MCF 10A (cell line): Measurements from ENCODE around the gene RCAN3. TPM values are rescaled to one million over a fixed set of nuclear protein-coding genes. Genes with fewer than 3 reads are reported as not detected.

Source experiments
- BruUV-seq: library from RNA; stranded (reverse); fragments of 400-500 nt; replicated peaks from 2 replicates; lab custom pipeline; 2021; lab: Mats Ljungman, UMichigan
- CTCF ChIA-PET: fragments of 300-600 bp; sonication (Branson Sonifier 250); formaldehyde crosslinking; extraction: SDS; loops from one replicate; lab custom pipeline; 2021; ENCODE audit warnings: antibody characterized with exemption, inconsistent platforms; lab: Yijun Ruan, JAX
- POLR2A ChIA-PET: fragments of 300-600, 350-650 bp; sonication (Branson Sonifier 250); formaldehyde crosslinking; extraction: SDS; loops from one replicate; lab custom pipeline; 2020; ENCODE audit warnings: antibody characterized with exemption, inconsistent platforms; lab: Yijun Ruan, JAX
- DNase-seq: peaks from one replicate; pipeline ENCODE4 v3.0.0-alpha.2; 2018; ENCODE audit not compliant: unreplicated experiment
- H3K27ac Mint-ChIP-seq: one replicate; pipeline ENCODE4 v1.8.0; 2022; ENCODE audit warnings: mild to moderate bottlenecking, low read depth, mixed read lengths; ENCODE audit not compliant: unreplicated experiment
- H3K27me3 Mint-ChIP-seq: one replicate; pipeline ENCODE4 v1.8.0; 2022; ENCODE audit warnings: mixed read lengths; ENCODE audit not compliant: insufficient read depth, unreplicated experiment
- H3K36me3 Mint-ChIP-seq: one replicate; pipeline ENCODE4 v1.8.0; 2022; ENCODE audit warnings: mild to moderate bottlenecking, moderate library complexity, mixed read lengths; ENCODE audit not compliant: insufficient read depth, unreplicated experiment
- H3K4me1 Mint-ChIP-seq: one replicate; pipeline ENCODE4 v1.8.0; 2022; ENCODE audit warnings: mixed read lengths; ENCODE audit not compliant: insufficient read depth, unreplicated experiment
- H3K4me3 Mint-ChIP-seq: one replicate; pipeline ENCODE4 v1.8.0; 2022; ENCODE audit warnings: mild to moderate bottlenecking, moderate library complexity, mixed read lengths; ENCODE audit not compliant: unreplicated experiment
- H3K9me3 Mint-ChIP-seq: one replicate; pipeline ENCODE4 v1.8.0; 2022; ENCODE audit warnings: mixed read lengths; ENCODE audit not compliant: unreplicated experiment
- intact Hi-C: fragments of 100-400 bp; cut with micrococcal nuclease; formaldehyde crosslinking; loops from 2 replicates; pipeline ENCODE4 v1.14.1; 2022
- total RNA-seq: library from RNA; stranded (reverse); gene quantifications from 2 replicates; pipeline ENCODE4 v1.2.3, GENCODE V29; 2022
- TF ChIP-seq, protein P1 (sequence below): fragments of 200-600 bp; IDR thresholded peaks from one replicate; pipeline ENCODE4 v1.8.0; 2022; ENCODE audit warnings: antibody characterized with exemption, mild to moderate bottlenecking; ENCODE audit not compliant: unreplicated experiment

Gene RCAN3
- total RNA-seq, 1 experiment from 2014 or later = 6.1 TPM

DNA sequence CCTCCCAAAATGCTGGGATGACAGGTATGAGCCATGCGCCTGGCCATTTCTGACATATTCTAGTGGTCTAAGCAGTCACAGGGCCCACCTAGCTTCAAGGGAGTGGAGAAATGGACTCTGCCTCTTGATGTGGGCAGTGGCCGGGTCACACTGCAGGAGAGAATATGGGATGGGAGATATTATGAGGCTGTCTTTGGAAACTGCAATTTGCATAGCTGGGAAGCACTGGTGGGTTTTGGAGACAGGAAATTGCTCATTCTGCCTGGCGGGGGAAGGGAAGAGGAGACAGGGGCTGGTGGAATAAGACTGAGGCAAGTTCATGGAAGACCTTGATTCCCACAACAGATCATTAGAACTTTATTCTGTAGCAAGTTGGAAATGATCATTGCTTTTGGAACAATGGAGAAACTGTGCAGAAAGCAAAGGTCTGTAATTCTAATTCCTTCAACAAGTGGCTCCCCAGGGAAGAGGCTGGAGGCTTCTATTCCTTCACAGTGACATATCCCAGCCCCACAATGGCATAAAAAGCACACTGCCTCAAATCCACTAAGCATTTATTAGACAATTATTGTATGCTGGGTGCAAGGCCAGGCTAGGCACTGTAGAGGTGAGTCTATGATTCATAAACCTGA lies 63.7 kb downstream of the RCAN3 start:
- Mint-ChIP-seq H3K36me3 (no peaks in the 10 kb centered on the region), H3K4me3 (no peak overlapping the region), H3K9me3 (no peaks in the 10 kb centered on the region), H3K4me1 (peaks cover 10% of the 10 kb centered on the region), H3K27ac (no peak overlapping the region), H3K27me3 (no peaks in the 10 kb centered on the region)
- BruUV-seq = no TSS peak
- TF ChIP-seq, protein P1, sequence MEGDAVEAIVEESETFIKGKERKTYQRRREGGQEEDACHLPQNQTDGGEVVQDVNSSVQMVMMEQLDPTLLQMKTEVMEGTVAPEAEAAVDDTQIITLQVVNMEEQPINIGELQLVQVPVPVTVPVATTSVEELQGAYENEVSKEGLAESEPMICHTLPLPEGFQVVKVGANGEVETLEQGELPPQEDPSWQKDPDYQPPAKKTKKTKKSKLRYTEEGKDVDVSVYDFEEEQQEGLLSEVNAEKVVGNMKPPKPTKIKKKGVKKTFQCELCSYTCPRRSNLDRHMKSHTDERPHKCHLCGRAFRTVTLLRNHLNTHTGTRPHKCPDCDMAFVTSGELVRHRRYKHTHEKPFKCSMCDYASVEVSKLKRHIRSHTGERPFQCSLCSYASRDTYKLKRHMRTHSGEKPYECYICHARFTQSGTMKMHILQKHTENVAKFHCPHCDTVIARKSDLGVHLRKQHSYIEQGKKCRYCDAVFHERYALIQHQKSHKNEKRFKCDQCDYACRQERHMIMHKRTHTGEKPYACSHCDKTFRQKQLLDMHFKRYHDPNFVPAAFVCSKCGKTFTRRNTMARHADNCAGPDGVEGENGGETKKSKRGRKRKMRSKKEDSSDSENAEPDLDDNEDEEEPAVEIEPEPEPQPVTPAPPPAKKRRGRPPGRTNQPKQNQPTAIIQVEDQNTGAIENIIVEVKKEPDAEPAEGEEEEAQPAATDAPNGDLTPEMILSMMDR = no peak
- CTCF ChIA-PET = no interaction called here
- POLR2A ChIA-PET = no interaction called here
- intact Hi-C loops = no loop called here
- no peak for DNase-seq

DNA sequence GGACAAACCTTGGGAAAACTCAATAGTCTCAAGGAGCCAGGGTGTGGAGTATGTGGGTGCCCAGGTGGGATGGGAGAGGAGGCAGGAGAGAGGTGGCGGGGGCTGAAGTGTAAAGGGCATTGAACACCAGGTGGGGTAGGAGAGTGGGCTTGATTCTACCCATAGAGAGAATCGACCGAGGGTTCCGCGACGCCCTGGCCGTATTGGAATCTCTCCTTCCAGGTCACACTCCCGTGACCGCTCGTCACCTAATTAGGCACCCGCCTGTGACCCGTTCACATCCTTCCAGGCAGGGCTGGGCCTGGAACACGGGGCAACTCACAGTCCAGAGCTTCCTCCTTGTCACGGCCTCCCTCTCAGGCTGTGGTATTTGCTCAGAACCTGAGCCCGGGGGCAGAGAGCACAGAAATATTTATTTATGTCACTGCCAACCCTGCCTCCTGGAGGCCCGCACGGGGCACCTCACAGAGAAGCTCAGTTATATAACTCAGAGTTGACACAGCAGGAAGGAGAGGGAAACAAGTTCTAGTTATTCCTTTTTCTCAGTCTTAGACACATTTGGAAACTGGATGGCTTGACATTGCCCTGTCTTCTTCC lies 65.3 kb downstream of the RCAN3 start:
- intact Hi-C loops = no loop called here
- no peak overlapping the region for H3K4me3 Mint-ChIP-seq
- peak overlapping the region; percentile 28 for H3K27ac Mint-ChIP-seq
- TF ChIP-seq, protein P1 = no peak
- H3K27me3 Mint-ChIP-seq = no peaks in the 10 kb centered on the region
- H3K9me3 Mint-ChIP-seq = no peaks in the 10 kb centered on the region
- DNase-seq = peak; percentile 19
- no TSS peak for BruUV-seq
- ChIA-PET CTCF (interaction anchor here (0.7 kb wide), 1 partner anchor 21 kb away, joined by 3 read pairs; no protein-coding TSS in a partner anchor), POLR2A (no interaction called here)
- H3K36me3 Mint-ChIP-seq = no peaks in the 10 kb centered on the region
- H3K4me1 Mint-ChIP-seq = peaks cover 2% of the 10 kb centered on the region

DNA sequence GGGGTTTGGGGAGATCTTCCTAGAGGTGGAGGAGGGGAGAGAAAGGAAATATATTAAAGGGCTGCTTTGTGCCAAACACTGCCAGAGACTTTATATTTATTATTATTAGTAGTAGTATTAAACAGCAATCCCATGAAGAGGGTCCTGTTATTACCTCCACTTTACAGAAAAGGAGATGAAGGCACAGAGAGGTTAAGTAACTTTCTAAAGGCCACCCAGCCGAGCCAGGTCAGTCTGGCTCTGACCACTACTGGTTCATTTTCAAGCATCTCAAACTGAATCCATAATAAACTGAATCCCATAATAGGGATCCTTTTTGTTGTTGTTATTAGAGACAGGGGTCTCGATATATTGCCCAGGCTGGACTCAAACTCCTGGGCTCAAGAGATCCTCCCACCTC lies 65.8 kb downstream of the RCAN3 start:
- no peak overlapping the region for H3K4me3 Mint-ChIP-seq
- H3K36me3 Mint-ChIP-seq = no peaks in the 10 kb centered on the region
- ChIA-PET POLR2A (no interaction called here), CTCF (interaction anchor here (0.7 kb wide), 1 partner anchor 20 kb away, joined by 3 read pairs; no protein-coding TSS in a partner anchor)
- no TSS peak for BruUV-seq
- no peaks in the 10 kb centered on the region for H3K4me1 Mint-ChIP-seq
- no peaks in the 10 kb centered on the region for H3K27me3 Mint-ChIP-seq
- TF ChIP-seq, protein P1 = no peak
- intact Hi-C loops = no loop called here
- H3K9me3 Mint-ChIP-seq = no peaks in the 10 kb centered on the region
- DNase-seq = no peak
- H3K27ac Mint-ChIP-seq = no peak overlapping the region

DNA sequence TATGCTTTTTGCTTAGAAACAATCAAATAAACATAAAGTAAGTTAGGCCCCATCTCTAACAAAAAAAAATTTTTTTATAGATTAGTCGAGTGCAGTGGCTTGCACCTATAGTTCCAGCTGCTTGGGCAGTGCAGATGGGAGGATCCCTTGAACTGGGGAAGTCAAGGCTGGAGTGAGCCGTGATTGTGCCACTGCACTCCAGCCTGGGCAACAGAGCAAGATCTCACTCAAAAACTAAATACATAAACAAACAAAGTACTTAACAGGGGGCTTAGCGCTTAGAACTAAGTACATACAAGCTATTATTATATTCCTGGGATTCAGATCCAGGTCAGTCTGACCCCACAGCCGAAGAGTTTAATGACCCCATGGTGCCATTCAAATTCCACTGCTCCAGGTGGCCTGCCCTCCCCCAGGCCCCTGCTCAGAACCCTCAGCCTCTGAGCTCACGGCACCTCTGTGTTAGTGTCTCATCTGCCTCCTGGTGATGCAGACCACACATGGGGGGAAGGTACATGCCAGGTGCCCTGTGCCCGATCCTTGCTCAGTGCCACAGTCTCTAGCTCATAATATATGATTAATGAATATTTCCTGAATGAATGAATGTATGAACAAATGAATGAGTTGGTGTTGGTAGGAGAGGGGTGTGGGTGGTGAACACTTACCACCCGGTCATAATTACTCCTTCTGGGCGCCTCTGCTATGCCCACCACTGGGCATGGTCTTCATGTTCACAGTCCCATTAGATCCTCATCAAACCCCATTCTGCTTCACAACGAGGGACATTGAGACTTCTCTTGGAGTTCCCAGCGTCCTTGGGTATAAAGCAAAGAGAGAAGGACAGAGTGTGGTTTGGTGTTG lies 67.9 kb downstream of the RCAN3 start:
- TF ChIP-seq, protein P1 = no peak
- Mint-ChIP-seq H3K27ac (no peak overlapping the region), H3K4me3 (no peak overlapping the region), H3K9me3 (no peaks in the 10 kb centered on the region), H3K36me3 (no peaks in the 10 kb centered on the region), H3K4me1 (no peaks in the 10 kb centered on the region), H3K27me3 (no peaks in the 10 kb centered on the region)
- ChIA-PET CTCF (interaction anchor here (0.6 to 0.7 kb wide), 2 partner anchors 10 to 24 kb away, joined by 3 read pairs; no protein-coding TSS in a partner anchor), POLR2A (interaction anchor here (0.6 kb wide), 2 partner anchors 200 to 253 kb away, joined by 3 read pairs; no protein-coding TSS in a partner anchor)
- no peak for DNase-seq
- BruUV-seq = no TSS peak
- intact Hi-C loops = no loop called here
